ENCODE results near the gene TPT1.

TPT1 gene

GRCh38 chr13:45333251-45333976 lies 7.6 kb downstream of the TPT1 start:
- DNase-seq = peak; percentile 8

- DNase-seq = no peak
These were observed 8.2 kb downstream of the TPT1 start for GRCh38 chr13:45332831-45333219.

- DNase-seq = no peak
These were observed 8.8 kb downstream of the TPT1 start for GRCh38 chr13:45332036-45332830.

GRCh38 chr13:45331692-45332035 lies 9.3 kb downstream of the TPT1 start:
- DNase-seq = no peak

GRCh38 chr13:45331123-45331619 lies 9.8 kb downstream of the TPT1 start:
- peak; percentile 22 for DNase-seq

- no peak for DNase-seq
These were observed 12.3 kb downstream of the TPT1 start for GRCh38 chr13:45328661-45329111.

- DNase-seq = no peak
These were observed 13.6 kb downstream of the TPT1 start for GRCh38 chr13:45327253-45327955.

GRCh38 chr13:45325806-45326205 lies 15.2 kb downstream of the TPT1 start:
- DNase-seq = peak; percentile 24

- DNase-seq = no peak
These were observed 19.9 kb downstream of the TPT1 start for GRCh38 chr13:45320876-45321629.

- DNase-seq = no peak
These were observed 24.0 kb downstream of the TPT1 start for GRCh38 chr13:45316996-45317395.

GRCh38 chr13:45316338-45316737 lies 24.6 kb downstream of the TPT1 start:
- no peak for DNase-seq

GRCh38 chr13:45315520-45316167 lies 25.3 kb downstream of the TPT1 start:
- DNase-seq = no peak

- no peak for DNase-seq
These were observed 26.2 kb downstream of the TPT1 start for GRCh38 chr13:45314822-45315221.

- DNase-seq = no peak
These were observed 30.4 kb downstream of the TPT1 start for GRCh38 chr13:45310341-45311131.

- no peak for DNase-seq
These were observed 34.0 kb downstream of the TPT1 start for GRCh38 chr13:45306966-45307365.

- DNase-seq = no peak
These were observed 35.9 kb downstream of the TPT1 start for GRCh38 chr13:45305079-45305478.

GRCh38 chr13:45303866-45304265 lies 37.1 kb downstream of the TPT1 start:
- DNase-seq = no peak

GRCh38 chr13:45303026-45303425 lies 38.0 kb downstream of the TPT1 start:
- no peak for DNase-seq

GRCh38 chr13:45302507-45302906 lies 38.5 kb downstream of the TPT1 start:
- no peak for DNase-seq

GRCh38 chr13:45301263-45301662 lies 39.7 kb downstream of the TPT1 start:
- no peak for DNase-seq

- no peak for DNase-seq
These were observed 40.6 kb downstream of the TPT1 start for GRCh38 chr13:45300190-45300985.
